ENCODE data around the gene DOCK4. TPM values are rescaled to one million over a fixed set of nuclear protein-coding genes. Genes with fewer than 3 reads are reported as not detected.

Gene DOCK4
- total RNA-seq, 1 experiment from 2014 or later, result 4.9 TPM

DNA sequence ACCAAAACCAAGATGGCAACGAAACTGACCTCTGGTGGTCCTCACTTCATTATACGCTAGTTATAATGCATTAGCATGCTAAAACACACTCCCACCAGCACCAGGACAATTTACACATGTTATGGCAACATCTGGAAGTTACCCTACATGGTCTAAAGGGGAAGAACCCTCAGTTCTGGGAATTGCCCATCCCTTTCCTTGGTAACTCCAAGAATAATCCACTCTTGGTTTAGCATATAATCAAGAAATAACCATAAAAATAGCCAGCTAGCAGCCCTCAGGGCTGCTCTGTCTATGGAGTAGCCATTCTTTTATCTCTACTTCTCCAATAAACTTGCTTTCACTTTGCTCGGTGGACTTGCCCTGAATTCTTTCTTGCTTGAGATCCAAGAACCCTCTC, 191.1 kb downstream of the DOCK4 start:
- peaks cover 0 to 2% (median 0%) of the 10 kb centered on the region in 3 experiments; a peak in 1 of 7 replicates for H3K36me3 Mint-ChIP-seq (ENCODE audit: insufficient read depth in 1 of 3, low read depth in 3 of 3)
- no peak overlapping the region for H3K18ac ChIP-seq (ENCODE audit: insufficient read length, low read depth, low read length)
- no peak overlapping the region for H4K8ac ChIP-seq (replicated peaks; ENCODE audit: insufficient read length, low read depth, low read length)
- no peaks in the 10 kb centered on the region for H3K9me3 ChIP-seq (ENCODE audit: control insufficient read depth, low read depth, low read length)
- no peak overlapping the region for H2BK5ac ChIP-seq (ENCODE audit: insufficient read length, low read length)
- WGBS (ENCODE audit: extremely low coverage, insufficient read length, low lambda C conversion rate), result no CpG with 5 or more reads among the region's 3 CpGs
- no peak overlapping the region for H4K5ac ChIP-seq (ENCODE audit: insufficient read length, low read depth, low read length)
- no peaks in the 10 kb centered on the region for H3K79me1 ChIP-seq (ENCODE audit: insufficient read depth, low read depth, low read length, poor library complexity, severe bottlenecking)
- H2BK12ac ChIP-seq (ENCODE audit: insufficient read length, low read depth, low read length), result no peak overlapping the region
- no peak overlapping the region for H3K4me3 Mint-ChIP-seq
- H3K27ac ChIP-seq (ENCODE audit: insufficient read length, low read depth, low read length), result no peak overlapping the region
- no peak overlapping the region for H3T11ph ChIP-seq (ENCODE audit: low read length)
- H3K4me2 ChIP-seq (ENCODE audit: insufficient read depth, insufficient read length, low read length), result no peak overlapping the region
- no peak overlapping the region for H3K27ac Mint-ChIP-seq
- H2BK120ac ChIP-seq (ENCODE audit: low read depth, low read length, poor library complexity, severe bottlenecking), result no peak overlapping the region
- H2BK15ac ChIP-seq (ENCODE audit: low read depth, low read length), result no peak overlapping the region
- H2BK20ac ChIP-seq (ENCODE audit: low read depth, low read length, poor library complexity, severe bottlenecking), result no peak overlapping the region
- no peak overlapping the region for H3K4ac ChIP-seq (ENCODE audit: low read depth, low read length)
- no peaks in the 10 kb centered on the region for H3K27me3 Mint-ChIP-seq (ENCODE audit: low read depth)
- no peak for DNase-seq
- H3K9ac ChIP-seq (ENCODE audit: extremely low read depth, insufficient read length, low read length), result no peak overlapping the region
- H3K4me1 Mint-ChIP-seq, result no peaks in the 10 kb centered on the region
- no peaks in the 10 kb centered on the region for H3K9me3 Mint-ChIP-seq
- H2AK5ac ChIP-seq (ENCODE audit: insufficient read length, low read length), result no peak overlapping the region
- H3K79me2 ChIP-seq (ENCODE audit: insufficient read depth, low read length), result no peaks in the 10 kb centered on the region; the same call in 1 of the 2 replicates
- no peak overlapping the region for H4K91ac ChIP-seq (ENCODE audit: insufficient read length, low read depth, low read length)
- 0 out of 2 replicates have a peak, but pooled peaks cover 2% of the 10 kb centered on the region for H3K4me1 ChIP-seq (ENCODE audit: insufficient read depth, low read length)
- H4K20me1 ChIP-seq (ENCODE audit: control insufficient read depth, insufficient read depth, insufficient read length), result no peaks in the 10 kb centered on the region
- no peaks in the 10 kb centered on the region for H3K23me2 ChIP-seq (ENCODE audit: insufficient read length, low read depth, low read length, poor library complexity, severe bottlenecking)
- H2AFZ ChIP-seq (ENCODE audit: low read length), result no peak overlapping the region
- no peak overlapping the region for H3K56ac ChIP-seq (ENCODE audit: insufficient read length, low read depth, low read length)
- no peak overlapping the region for H3K23ac ChIP-seq (ENCODE audit: insufficient read length, low read depth, low read length)
- TF ChIP-seq, protein P1, sequence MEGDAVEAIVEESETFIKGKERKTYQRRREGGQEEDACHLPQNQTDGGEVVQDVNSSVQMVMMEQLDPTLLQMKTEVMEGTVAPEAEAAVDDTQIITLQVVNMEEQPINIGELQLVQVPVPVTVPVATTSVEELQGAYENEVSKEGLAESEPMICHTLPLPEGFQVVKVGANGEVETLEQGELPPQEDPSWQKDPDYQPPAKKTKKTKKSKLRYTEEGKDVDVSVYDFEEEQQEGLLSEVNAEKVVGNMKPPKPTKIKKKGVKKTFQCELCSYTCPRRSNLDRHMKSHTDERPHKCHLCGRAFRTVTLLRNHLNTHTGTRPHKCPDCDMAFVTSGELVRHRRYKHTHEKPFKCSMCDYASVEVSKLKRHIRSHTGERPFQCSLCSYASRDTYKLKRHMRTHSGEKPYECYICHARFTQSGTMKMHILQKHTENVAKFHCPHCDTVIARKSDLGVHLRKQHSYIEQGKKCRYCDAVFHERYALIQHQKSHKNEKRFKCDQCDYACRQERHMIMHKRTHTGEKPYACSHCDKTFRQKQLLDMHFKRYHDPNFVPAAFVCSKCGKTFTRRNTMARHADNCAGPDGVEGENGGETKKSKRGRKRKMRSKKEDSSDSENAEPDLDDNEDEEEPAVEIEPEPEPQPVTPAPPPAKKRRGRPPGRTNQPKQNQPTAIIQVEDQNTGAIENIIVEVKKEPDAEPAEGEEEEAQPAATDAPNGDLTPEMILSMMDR (conservative IDR thresholded peaks at IDR 0.05), result no peak
- H3K27me3 ChIP-seq (ENCODE audit: insufficient read depth, low read length), result no peaks in the 10 kb centered on the region
- H3K14ac ChIP-seq (ENCODE audit: insufficient read depth, low read length), result no peak overlapping the region
